ENCODE results near the gene ST6GAL2.

ST6GAL2 gene

DNA sequence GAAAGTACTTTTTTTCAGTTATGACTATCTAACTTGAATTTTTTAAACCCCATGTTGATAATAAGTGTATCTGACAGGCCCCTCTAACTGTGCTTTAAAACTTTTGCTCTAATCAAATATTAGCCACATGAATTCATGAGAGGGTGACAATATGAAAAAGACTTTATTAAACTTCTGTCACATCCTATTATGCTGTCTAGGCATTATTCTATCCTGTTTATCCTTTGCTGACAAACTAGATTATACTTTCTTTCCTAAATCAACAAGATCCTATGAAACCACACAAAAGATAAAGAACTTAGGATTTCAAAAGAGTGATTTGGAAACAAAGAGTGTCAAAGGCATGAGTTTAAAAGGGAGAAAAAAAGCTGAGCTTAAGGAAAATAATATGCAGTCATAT lies 57.8 kb downstream of the ST6GAL2 start:
- DNase-seq (ENCODE audit: low spot score) = no peak

DNA sequence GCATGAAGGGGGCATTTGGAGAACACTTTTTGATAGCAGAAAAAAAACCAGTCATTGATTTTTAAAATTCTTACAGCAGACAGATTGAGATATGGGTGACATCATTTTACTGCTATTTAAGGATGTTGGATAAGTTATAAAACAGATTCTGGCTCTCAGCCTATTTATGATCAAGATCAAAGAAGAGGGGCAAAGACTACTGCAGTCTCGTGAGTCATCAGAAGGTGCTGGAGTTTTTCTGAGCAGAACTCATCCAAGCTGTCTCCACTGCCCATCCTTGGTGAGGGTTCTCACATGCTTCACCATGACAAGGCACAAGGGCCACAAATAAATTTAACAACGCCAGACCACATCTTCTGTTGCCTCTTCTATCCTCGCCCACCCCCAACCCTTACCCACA lies 58.8 kb downstream of the ST6GAL2 start:
- DNase-seq (ENCODE audit: low spot score) = no peak

DNA sequence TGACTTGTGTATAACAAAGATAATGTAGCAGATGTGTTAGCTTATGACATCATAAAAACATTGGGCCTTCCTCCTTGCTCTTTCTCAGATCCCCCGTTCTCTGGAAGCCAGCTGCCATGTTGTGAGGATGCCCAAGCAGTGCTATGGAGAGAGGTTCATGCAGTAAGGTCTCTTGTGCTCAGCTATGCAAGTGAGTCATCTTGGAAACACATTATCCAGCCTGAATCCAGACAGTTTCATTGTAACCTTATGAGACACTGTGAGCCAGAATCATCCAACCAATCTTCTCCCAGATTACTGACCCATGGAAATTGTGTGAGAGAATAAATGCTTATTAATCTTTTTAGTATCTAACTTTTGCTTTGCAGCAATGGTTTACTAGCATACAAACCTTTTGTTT lies 60.8 kb downstream of the ST6GAL2 start:
- no peak for DNase-seq (ENCODE audit: low spot score)

DNA sequence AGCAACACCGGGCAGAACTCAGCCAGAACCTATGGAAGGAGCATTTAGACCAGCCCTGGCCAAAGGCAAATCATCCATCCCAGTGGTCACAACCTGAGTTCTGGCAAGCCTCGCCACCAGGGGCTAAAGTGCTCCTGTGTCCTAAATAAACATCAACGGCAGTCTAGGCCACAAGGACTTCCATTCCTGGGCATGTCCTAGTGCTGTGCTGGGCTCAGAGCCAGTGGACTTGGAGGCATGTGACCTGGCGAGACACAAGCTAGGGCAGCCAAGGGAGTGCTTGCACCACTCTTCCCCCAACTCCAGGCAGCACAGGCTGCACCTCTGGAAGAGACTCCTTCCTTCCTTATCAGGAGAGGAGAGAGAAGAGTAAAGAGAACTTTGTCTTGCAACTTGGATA lies 69.0 kb downstream of the ST6GAL2 start:
- no peak for DNase-seq (ENCODE audit: low spot score)

DNA sequence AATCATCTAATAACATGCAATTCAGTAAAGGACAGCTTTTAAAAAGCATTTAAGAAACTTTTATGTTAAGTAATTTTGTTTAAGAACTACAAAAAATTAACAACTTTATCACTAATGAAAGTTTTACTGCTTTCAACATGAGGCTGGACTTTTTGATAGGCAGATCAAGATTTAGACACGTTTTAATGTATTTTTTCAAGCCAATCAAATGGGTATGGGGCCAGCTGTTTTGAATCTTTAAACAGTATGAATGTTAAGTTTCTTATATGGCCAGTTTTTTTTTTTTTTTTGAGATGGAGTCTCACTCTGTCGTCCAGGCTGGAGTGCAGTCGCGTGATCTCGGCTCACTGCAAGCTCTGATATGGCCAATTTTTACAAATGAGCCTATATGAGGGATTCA lies 73.1 kb downstream of the ST6GAL2 start:
- DNase-seq (ENCODE audit: low spot score) = no peak

DNA sequence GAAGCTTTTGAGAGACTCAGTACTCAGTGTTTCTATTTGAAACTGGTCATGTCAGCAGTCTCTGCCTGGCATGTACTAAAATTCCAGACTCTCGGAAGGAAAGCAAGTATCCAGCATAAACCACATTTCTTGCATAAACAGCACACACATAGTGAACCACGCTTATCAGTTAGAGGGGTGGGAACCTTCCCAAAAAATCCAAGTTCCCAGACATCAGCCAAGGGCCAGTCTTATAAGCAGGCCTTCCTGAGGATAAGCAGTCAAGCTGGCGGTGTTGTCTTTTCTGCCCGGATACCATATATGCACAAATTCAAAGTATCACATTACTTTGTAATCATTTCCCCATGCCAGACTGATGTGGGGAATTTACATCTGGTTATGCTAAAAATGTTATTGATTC lies 73.6 kb downstream of the ST6GAL2 start:
- no peak for DNase-seq (ENCODE audit: low spot score)

DNA sequence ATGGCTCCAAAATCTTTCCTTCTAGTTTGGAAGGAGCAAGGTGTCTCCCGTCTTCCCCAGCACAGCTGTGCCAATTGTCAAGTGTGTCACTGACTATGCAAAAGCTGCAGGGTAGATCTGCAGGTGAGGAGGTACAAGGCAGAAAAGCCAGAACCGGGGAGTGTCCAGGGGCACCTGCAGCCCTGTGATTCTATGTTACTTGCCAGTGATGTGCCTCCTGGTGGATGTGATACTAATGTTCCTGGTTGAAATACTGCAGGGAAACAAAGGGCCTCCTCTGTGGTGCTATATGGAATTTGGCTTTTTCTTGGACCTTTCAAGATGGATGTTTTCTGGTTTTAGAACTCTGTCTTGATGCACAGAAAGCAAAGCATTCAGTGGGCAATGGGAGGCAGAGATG lies 80.3 kb downstream of the ST6GAL2 start:
- no peak for DNase-seq (ENCODE audit: low spot score)

DNA sequence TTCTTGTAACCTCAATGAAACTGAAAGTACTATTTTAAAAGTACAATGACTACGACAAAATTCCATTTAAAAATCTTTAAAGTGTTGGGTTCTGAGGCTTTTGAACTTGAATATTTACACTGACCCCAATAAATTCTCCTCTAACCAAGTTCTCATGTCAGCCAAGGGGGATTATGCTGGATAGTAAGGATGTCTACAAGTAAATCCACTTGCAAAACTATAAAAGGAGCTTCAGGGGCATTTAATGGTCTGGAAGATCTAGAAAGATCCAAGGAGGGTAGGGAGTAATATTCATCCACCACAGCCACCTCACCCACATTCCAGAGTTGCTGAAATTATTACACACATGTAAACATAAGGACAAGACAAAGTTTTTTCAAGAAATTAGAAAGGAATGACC lies 81.8 kb downstream of the ST6GAL2 start:
- no peak for DNase-seq (ENCODE audit: low spot score)

DNA sequence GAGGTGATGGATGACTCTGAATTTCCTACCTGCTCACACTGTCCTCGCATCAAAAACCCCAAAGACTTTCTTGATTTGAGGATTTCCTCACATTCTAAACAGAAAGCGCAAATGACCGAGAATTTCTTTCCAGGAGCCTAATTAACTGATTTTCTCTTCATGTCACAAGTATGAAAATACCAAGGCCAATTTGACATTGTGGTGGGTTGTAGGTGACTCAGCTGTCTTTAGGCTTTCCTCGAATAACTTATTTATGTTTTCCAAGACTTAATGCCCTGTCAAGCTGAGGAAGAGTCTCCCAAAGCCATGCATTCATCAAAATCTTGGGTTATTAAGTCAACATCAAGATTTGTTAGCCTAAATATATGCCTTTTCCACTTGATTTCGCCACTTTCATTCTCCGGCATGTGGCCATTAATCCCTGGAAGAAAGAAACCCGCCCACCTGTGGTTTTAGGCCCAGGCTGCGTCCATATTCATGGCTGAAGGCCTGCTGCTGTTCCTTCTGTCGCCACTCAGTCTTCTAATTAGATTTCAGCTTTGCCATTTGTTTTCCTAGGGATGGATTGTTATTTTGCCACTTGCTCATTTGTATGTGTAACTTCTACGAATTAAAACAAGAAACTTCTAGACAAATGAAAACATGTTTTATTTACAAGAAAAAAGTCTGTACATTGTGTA lies 84.9 kb downstream of the ST6GAL2 start:
- no peak for DNase-seq (ENCODE audit: low spot score)

DNA sequence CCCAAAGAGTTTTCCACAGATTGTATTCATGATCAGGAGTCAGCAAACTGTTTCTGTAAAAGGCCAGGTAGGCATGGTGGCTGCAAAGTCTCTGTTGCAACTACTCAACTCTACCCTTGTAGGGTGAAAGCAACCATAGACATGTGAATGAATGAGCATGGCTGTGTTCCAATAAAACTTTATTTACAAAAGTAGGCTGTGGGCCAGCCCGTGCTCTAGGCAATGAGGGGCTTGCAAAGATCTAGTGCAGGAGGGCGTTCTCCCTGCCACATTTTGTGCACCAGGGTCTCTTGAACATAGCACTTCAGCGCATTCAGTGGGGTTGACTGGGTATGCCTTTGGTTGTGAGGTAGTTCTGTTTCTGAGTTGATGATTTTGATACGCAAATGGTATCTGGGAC lies 85.8 kb downstream of the ST6GAL2 start:
- no peak for DNase-seq (ENCODE audit: low spot score)

DNA sequence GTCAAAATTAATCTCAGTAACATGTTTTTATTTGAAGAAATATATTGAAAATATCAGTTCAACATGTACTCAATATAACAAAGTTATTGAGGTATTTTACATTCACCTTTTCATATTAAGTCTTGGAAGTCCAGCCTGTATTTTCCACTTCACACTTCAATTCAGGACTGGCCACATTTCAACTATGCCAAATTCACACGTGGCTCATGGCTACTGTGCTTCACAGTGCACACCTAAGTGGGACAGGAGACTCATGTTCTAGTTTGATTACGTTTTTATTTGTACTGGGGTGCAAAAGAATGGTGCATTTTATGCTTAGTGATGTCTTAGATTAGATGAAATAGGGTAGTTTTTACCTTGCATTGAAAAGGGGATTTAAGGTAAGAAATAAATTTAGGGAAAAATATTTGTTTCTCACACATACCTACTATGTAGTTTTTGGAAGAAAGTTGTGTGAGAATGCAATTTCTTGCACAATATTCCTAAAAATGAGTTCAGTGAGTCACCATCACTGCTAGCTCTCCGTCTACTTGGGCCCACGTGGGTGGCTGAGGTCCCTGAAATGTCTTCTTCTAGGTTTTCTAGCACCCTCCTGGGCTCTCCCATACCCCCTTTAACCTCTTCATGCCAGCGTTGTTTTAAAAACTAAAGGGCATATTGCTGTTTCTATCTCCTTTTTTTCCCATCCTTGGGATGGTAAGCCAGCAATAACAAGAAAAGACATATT lies 87.0 kb downstream of the ST6GAL2 start:
- no peak for DNase-seq (ENCODE audit: low spot score)

DNA sequence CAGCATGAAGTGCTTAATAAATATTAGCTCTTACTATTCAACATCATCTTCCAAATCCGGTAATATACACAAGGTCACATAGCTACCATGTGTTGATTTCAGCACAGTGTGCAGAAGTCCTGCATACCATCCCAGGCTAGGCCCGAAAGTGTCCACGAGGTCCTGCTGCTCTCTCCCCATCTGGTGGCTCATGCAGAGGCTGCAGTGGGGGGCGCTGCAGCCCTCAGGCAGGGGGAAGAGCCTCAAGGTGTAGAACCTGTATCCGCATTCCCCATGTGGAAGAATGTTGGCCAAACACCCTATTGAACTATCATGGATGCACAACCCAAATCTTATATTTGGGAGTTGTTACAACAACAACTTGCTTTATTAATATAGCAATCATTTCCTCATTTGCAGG lies 88.5 kb downstream of the ST6GAL2 start:
- no peak for DNase-seq (ENCODE audit: low spot score)

DNA sequence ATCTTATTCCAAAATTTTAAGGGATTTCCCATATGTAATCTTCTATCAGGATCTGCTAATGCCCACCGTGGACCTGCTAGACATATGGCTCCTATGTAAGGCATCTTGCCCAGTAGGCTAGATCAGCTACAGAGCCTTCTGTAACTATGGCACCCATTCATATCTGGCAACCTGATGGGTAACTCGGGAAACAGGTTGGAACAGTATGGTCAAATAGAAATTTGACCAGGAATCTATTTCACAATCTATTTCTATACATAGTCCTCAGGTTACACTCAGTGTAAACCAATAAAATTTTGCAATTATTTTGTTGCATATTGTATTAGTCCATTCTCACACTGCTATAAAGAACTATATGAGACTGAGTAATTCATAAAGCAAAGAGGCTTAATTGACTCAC lies 93.3 kb downstream of the ST6GAL2 start:
- DNase-seq (ENCODE audit: low spot score) = no peak

DNA sequence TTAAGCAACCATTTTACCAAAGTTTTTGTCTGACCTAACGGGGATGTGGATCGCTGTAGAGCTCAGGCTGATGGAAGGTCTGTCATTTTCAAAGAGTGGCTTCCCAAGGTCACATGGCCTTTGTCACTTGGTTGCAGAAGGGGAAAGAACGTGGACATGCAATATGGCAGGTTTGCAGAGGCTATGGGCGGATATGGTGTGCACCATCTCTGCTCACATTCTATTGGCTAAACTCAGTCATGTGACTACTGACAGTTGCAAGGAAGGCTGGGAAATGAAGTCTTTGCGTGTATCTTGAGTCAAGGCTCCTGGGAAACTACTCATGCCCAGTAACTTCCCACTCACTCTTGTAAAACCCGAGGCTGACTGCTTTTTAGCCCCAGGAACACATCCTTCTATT lies 96.8 kb downstream of the ST6GAL2 start:
- DNase-seq (ENCODE audit: low spot score) = no peak

DNA sequence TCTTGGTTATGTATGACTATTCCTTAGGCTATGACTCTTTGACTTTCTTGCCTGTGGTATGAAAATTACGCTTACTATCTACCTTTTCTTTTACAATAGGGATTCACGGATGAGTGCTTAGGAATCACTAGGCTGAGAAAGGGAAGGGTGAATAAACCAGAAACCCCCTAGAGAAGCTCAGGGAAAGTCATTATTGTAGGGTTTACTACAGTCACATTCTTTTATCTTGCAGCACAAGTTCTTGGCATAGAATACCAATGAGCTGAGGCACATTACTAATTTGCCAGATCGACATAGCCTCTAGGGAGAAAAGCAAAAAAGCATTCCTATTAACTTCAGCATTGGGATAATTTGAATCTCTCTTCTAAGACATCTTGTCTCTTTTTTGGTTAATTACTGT lies 103.3 kb downstream of the ST6GAL2 start:
- no peak for DNase-seq (ENCODE audit: low spot score)

DNA sequence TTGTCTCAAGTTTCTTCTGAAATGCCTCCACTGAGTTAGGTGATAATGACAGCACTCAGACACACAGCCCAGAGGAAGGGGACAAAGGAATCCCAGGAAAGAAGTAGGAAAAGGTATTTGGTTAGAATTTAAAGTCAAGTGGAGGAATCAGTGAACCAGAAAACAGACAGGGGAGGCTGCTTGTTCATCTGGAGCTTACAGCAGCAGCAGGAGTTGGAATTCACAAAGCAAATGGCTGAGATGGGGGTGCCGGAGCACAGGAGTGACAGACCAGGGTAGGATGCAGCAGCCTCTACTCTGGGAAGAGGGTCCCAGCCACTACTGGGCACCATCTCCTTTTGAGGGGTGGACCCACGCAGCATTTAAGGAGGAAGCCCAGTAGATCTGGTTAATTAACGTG lies 104.8 kb downstream of the ST6GAL2 start:
- DNase-seq (ENCODE audit: low spot score) = no peak

DNA sequence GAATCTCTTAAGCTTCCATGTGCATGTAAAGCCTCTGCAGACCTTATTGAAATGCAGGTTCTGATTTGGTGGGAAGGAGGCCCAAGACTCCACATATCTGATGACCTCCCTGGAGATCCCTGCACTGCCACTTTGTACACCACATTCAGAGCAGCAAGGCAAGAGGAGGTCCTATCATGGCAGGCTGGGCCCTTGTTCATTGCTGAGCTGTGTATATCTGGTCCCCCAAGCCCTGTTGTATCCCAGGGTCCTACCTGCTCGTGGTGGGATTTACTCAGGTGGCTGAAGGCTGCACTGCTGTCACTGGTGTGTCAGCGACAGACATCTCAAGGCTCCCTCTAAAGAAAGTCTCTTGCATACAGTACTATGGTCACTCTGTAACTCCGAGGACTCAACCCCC lies 114.2 kb downstream of the ST6GAL2 start:
- DNase-seq (ENCODE audit: low spot score) = no peak

DNA sequence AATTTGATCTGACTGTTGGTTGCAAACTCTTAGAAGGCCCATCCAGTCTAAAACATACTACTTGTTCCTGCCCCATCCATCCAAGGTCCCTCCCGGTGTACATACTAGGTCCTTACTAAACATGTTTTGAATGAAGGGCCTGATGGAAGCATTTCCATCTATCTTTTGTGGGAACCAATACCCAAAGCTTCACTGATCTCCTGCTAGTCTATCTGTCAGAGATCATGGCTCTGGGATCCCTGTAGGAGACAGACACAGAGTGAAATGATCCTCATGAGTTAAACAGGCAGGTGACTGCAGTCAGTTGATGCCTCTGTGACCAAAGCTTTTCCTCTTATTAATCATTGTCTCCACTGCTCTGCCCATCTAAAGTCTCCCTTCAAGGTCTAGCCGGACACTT lies 115.0 kb downstream of the ST6GAL2 start:
- no peak for DNase-seq (ENCODE audit: low spot score)

DNA sequence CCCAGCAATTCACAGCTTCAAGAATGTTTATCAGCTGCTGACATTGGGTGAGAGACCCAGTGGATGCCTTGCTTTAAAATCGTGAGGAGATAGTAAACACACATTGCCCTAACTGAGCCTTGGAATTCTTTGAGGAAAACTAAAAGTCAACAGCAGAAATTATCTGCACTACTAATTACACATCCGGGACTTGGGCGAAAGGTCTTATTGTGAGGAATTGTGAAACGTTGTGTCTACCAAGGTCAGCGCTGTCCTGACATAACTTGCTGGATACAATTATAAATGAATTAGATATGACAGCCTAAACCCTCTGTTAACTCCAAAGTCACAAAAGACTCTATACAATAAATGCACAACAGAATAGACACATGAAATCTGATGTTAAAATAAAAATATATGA lies 121.4 kb downstream of the ST6GAL2 start:
- no peak for DNase-seq (ENCODE audit: low spot score)

DNA sequence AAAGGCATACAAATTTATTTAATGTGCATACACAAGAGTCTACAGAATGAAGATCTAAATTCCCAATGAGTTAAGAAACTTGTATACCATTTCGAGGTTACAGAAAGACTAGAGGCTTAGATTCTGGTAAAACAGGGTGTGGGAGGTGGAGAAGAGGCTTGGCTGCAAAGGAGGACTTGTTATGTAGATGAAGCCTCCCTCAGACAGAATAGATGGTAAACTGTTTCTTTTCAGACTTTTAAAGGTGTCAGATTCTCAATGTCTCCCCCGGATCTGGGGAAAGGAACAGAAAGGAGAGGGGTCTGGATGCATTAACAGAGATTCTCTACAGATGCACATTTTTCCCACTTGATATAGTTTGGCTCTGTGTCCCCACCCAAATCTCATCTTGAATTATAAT lies 126.0 kb downstream of the ST6GAL2 start:
- no peak for DNase-seq (ENCODE audit: low spot score)

DNA sequence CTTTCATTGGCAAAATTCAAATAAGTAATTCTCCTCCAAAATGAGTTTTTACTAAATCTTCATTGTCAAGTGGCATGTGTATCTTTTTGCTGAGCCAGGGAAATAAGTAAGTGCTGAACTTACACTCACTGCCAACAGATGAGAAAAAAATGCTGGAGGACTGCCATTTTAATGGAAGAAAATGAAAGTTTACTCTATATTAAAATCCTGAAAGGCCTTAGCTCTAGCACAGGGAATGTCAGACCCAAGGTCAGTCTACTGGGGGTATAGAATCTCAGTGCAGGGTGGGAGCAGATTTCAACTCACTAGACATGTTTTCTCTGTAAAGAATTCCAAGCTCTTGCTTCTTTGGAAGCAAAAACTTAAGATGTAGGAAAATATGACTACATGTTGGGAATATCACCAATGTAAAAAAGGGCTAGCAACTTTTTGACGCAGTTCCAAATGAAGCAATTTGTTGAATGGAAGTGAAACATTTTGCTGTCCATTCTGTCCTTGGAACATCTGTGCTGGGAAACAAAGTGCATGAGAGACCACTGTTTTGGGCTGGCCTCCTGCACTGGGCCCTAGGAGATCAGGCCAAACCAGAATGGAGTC lies 127.0 kb downstream of the ST6GAL2 start:
- DNase-seq (ENCODE audit: low spot score) = no peak

All from hematopoietic multipotent progenitor cell treated with erythropoietin and hydrocortisone succinate and interleukin-3 and kit ligand, for 15 days (in vitro differentiated cells).